ENCODE results near the gene BRD3OS.

The BRD3OS gene

DNA sequence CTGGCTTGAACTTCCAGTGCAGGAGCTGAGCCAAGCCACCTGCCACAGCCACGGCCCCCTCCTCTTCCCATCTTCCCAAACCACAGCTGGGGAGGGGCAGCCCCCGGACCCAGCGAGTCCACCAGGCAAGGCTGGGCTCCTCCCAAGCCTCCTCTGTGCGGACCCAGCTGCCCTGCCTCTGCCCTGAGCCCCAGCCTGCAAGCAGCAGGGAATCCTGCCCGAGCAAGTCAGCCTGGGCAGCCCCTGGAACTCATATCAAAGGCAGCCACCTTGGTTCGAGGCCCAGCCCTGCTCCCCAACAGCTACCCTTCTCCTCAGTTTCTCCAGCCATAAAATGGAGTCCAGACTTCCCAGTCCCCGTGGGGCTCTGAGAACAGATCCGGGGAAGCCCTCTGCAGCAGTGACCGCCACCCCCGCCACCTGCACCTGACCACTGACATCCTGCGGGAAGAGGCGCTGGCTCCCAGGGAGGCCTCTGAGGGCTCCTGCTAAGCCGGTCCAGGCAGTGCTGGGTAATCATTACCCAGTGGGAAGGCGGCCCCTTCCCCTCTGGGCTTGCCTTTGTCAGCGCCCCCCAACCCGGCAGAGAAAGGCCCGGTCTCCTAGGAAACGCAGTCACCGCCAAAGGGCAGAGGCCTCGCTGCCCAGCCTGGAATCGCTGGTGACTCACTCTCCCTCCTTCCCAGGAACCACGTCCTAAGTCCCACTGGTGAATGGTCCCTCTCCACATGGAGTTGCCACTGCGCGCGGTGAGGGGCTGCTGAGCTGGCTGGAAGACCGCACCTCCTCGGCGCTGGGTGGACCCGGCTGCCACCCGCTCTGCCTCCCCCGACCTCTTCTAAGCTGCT, 34.7 kb upstream of the BRD3OS start:
- TF ChIP-seq, protein P1, sequence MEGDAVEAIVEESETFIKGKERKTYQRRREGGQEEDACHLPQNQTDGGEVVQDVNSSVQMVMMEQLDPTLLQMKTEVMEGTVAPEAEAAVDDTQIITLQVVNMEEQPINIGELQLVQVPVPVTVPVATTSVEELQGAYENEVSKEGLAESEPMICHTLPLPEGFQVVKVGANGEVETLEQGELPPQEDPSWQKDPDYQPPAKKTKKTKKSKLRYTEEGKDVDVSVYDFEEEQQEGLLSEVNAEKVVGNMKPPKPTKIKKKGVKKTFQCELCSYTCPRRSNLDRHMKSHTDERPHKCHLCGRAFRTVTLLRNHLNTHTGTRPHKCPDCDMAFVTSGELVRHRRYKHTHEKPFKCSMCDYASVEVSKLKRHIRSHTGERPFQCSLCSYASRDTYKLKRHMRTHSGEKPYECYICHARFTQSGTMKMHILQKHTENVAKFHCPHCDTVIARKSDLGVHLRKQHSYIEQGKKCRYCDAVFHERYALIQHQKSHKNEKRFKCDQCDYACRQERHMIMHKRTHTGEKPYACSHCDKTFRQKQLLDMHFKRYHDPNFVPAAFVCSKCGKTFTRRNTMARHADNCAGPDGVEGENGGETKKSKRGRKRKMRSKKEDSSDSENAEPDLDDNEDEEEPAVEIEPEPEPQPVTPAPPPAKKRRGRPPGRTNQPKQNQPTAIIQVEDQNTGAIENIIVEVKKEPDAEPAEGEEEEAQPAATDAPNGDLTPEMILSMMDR (IDR thresholded peaks at IDR 0.05; ENCODE audit: insufficient read depth, missing control alignments) = no peak
- no peak for FAIRE-seq
- DNase-seq (ENCODE audit: insufficient read length, low spot score) = no peak

DNA sequence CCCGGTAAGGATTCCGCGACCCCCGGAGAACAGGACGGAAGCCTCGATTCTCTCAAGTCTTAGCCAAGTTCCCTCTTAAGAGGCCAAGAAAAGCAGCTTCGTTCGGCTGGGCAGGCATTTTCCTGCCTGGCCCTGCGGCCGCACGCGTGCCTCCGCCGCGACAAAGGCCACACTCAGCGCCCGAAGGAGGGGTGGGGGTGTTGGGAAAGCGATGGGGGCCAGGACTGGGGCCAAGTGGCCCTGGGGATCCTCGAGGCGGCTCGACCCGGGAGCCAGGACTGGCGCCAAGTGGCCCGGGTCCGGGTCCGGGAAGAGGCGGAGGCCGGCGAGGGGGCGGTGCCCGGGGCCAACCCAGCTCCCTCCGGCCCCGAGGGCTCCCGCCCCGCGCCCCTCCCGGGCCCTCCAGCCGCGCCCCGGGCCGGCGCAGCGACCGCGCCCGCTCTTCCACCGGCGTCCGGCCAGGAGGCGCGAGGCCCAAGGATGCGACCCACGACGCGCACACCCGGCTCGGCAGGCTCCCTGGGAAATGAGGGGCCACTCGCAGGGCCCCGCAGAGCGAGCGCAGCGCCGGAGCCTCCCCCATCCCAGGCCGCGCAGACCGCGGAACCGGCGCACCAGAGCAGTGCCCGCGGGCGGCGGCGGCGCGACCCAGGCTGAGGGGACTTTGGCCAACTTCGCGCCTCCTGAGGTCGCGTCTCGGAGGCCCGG, 33.9 kb upstream of the BRD3OS start:
- TF ChIP-seq, protein P1 (IDR thresholded peaks at IDR 0.05; ENCODE audit: insufficient read depth, missing control alignments) = no peak
- no peak for DNase-seq (ENCODE audit: insufficient read length, low spot score)
- no peak for FAIRE-seq

DNA sequence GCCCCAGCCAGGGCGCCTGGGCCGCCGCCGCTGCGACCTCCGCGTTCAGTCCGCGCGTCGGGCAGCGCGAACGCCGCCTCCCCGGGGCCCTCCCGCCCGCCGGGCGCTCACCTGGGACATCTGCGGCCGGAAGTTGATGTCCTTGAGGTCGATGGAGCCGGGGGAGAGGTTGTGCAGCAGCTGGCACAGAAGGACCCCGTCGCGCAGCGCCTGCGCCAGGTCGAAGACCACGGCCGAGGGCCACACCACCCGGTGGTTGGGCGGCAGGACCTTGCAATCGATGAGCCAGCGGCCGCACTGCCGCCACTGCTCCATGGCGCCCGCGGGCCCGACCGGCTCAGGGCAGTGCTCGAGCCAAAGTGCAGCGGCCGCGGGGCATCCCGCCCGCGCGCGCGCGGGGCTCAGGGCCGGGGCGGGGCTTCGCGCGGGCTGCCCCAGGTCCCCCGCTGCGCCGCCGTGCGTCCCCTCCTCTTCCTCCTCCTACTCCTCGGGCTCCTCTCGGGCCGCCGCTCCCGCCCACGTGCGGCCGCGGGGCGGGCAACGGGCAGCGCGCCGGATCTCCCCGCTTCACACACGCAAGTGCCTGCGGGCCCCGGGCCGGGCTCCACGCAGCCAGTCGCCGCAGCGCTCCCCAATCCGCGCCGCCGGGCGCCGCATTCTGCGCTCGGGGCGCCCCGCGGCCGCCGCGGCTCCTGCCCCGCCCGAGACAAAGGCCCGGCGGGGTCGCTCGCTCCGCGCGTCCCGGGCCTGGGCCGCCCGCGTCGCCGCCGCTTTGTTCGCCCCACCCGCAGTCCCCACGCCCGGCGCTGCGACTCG, 33.1 kb upstream of the BRD3OS start, which contains the start of gene VAV2:
TSS of gene VAV2 (minus strand) at position 361 of the 816 bp plus-strand sequence. CDS start at position 315, 46 bp downstream.
- TF ChIP-seq, protein P1 (IDR thresholded peaks at IDR 0.05; ENCODE audit: insufficient read depth, missing control alignments) = no peak
- FAIRE-seq (no peak), DNase-seq (ENCODE audit: insufficient read length, low spot score) (no peak)

DNA sequence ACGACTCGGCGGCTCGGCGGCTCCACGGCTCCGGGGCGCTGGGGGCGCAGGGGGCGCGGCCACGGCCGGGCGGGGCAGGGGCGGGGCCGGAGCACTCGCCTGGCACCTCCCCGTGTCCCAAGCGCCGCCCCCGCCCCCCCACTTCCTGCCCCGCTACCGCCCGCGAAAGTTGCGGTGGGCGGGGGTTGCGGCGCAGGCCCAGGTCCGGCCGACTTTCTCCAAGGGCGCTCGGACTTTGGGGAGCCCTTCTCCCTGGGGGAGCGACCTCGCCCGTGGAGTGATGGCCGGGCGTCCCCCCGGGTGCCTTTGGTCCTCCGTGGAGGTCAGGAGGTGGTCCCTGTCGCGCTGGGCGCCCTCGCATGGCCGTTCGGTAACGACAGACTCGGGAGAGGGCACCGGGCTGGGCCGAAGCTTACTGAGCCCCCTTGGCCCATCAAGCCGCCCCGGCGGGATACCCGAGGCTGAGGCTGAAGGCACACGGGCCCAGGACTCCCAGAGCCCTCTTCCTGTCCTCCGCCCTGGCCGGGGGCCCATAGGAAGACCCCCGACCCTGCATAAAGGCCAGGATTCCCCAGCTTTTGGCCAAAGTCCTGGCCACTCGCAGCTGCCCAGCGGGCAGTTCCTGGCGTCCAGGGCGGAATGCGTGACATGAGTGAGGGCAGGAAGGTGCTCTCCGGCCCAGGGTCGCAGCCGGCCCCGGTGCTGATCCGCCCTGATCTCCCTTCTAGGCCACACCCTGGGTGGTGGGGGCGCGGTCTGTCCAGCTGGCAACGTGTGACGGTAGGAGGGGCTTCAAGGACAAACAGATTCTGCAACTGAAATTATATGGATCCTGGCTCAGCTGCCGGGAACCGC, 32.3 kb upstream of the BRD3OS start:
- DNase-seq (ENCODE audit: insufficient read length, low spot score) (no peak), FAIRE-seq (no peak)
- TF ChIP-seq, protein P1 (IDR thresholded peaks at IDR 0.05; ENCODE audit: insufficient read depth, missing control alignments) = peak; percentile 47

DNA sequence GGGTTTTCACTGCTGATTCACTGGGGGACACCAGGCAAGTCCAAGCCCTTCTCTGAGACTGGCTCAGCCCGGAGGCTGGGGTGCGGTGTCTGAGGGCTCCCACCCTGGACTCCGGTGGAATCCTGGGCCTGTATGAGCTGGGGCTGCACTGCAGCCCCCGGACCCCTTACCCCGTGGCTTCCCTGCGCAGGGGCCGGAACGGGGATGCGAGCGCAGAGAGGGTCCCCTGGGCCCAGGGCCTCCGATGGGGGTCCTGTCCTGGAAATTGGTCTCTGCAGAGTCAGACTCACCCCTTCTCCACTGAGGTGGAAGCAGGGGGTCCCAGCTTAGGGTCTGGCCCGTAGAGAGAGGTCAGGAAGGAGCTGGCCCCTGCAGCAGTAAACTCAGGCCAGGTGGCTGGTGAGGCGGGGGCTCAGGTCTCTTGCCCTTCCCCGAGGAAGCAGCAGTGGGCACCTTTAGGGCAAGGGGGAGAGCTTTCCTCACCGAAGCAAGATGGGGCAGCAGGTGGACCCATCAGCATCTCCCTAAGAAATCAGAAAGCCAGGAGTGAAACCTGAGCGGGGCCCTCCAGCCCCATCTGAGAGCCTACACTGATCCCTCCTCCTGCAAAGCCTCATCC, 31.5 kb upstream of the BRD3OS start:
- TF ChIP-seq, protein P1 (IDR thresholded peaks at IDR 0.05; ENCODE audit: insufficient read depth, missing control alignments) = no peak
- no peak for FAIRE-seq

More for the DNA sequence above, 31.5 kb upstream of the BRD3OS start:
- DNase-seq (ENCODE audit: insufficient read length, low spot score) = no peak
